HepG2 (cell line): ENCODE data around the gene RAB2B. TPM values are rescaled to one million over a fixed set of nuclear protein-coding genes. Genes with fewer than 3 reads are reported as not detected.

ENCODE experiments used
- ASH2L ChIP-seq: fragments of 300-600, 200-600 bp; sonication (generic); IDR thresholded peaks from 2 replicates; pipeline ENCODE4 v1.7.0; 2017; ENCODE audit warnings: low read depth, mild to moderate bottlenecking, moderate library complexity, mixed read lengths, low read length; ENCODE audit not compliant: insufficient read length
- ISL2 ChIP-seq: sonication (generic); formaldehyde crosslinking; IDR thresholded peaks from 2 replicates; pipeline ENCODE4 v1.5.0; 2020; ENCODE audit warnings: missing genetic modification reagents
- KLF13 ChIP-seq: sonication (generic); formaldehyde crosslinking; IDR thresholded peaks from 2 replicates; pipeline ENCODE4 v1.4.0; 2020; ENCODE audit warnings: mild to moderate bottlenecking, missing genetic modification reagents
- NFIC ChIP-seq: IDR thresholded peaks from 2 replicates; pipeline ENCODE4 v1.6.1; 2012; ENCODE audit warnings: mild to moderate bottlenecking, low read length, inconsistent platforms
- NR1H2 ChIP-seq: sonication (generic); formaldehyde crosslinking; IDR thresholded peaks from 2 replicates; pipeline ENCODE4 v1.8.1; 2022; ENCODE audit warnings: low read depth, missing genetic modification reagents, borderline replicate concordance
- PRMT3 ChIP-seq: sonication (generic); formaldehyde crosslinking; IDR thresholded peaks from 2 replicates; pipeline ENCODE4 v1.8.1; 2022; ENCODE audit warnings: low read depth, mild to moderate bottlenecking, moderate library complexity, missing genetic modification reagents, borderline replicate concordance
- SKI ChIP-seq: fragments of 450-650 bp; IDR thresholded peaks from one replicate; pipeline ENCODE4 v1.6.1; 2018; ENCODE audit warnings: mild to moderate bottlenecking; ENCODE audit not compliant: partially characterized antibody
- ZBTB10 ChIP-seq: sonication (generic); formaldehyde crosslinking; IDR thresholded peaks from 2 replicates; pipeline ENCODE4 v1.4.0; 2020; ENCODE audit warnings: missing genetic modification reagents, borderline replicate concordance
- ZNF235 ChIP-seq: sonication (generic); formaldehyde crosslinking; IDR thresholded peaks from 2 replicates; pipeline ENCODE4 v1.8.1; 2023; ENCODE audit warnings: mild to moderate bottlenecking, missing genetic modification reagents, borderline replicate concordance
- ZNF354B ChIP-seq: sonication (generic); formaldehyde crosslinking; IDR thresholded peaks from 2 replicates; pipeline ENCODE4 v1.8.0; 2022; ENCODE audit warnings: mild to moderate bottlenecking, missing genetic modification reagents
- ZXDC ChIP-seq: sonication (generic); formaldehyde crosslinking; IDR thresholded peaks from 2 replicates; pipeline ENCODE4 v1.5.0; 2020; ENCODE audit warnings: mild to moderate bottlenecking, missing genetic modification reagents
- polyA plus RNA-seq, 8 experiments: library from polyadenylated mRNA; depleted of rRNA in 3 of 8; stranded (reverse) in 7 of 8; unstranded in 1 of 8; fragments of >200 nt; fragmentation: Illumina TruSeq in 4 of 8; extraction: Trizol in 4 of 8; gene quantifications; 2 replicates each; pipeline versions ENCODE4 v1.2.1 to v1.2.3, GENCODE V29; 2011 to 2016; ENCODE audit warnings: low read depth in 4 of 8, missing spikeins in 1 of 8, mixed read lengths in 1 of 8; ENCODE audit not compliant: insufficient read depth in 1 of 8
- total RNA-seq, 5 experiments: library from RNA; depleted of rRNA; stranded (reverse); fragments of >200 nt; fragmentation: Illumina TruSeq; extraction: Trizol; gene quantifications; 2 replicates each; pipeline ENCODE4 v1.2.3, GENCODE V29; 2016; ENCODE audit warnings: low read depth in 1 of 5
- TF ChIP-seq, protein P1 (sequence below): fragments of 450-650 bp; IDR thresholded peaks from 2 replicates; pipeline ENCODE4 v1.6.1; 2017; ENCODE audit warnings: mild to moderate bottlenecking
- TF ChIP-seq, protein P2 (sequence below): sonication (generic); formaldehyde crosslinking; conservative IDR thresholded peaks from 2 replicates; pipeline ENCODE4 v1.4.0; 2020; ENCODE audit warnings: missing genetic modification reagents
- TF ChIP-seq, protein P3 (sequence below): sonication (generic); formaldehyde crosslinking; IDR thresholded peaks from 2 replicates; pipeline ENCODE4 v1.4.0; 2020; ENCODE audit warnings: missing genetic modification reagents

RAB2B gene
- total and polyA plus RNA-seq, 2 of the 13 experiments (the other 11 are each of a cell fraction or from before 2014, with no cell fraction given): 36.0 to 60.6 TPM

GRCh38 chr14:21510735-21511657 is 34.2 kb upstream of the RAB2B start, which contains the start of gene METTL3 (continued):
- TF ChIP-seq ZNF235 (CRISPR knock-in tag): peak; percentile 93; the same call in 1 of the 2 replicates
- TF ChIP-seq ZXDC (CRISPR knock-in tag): peak; percentile 96
- TF ChIP-seq SKI: no peak
- 0 out of 2 replicates have a peak, but pooled peaks have one; percentile 16 for TF ChIP-seq ZNF354B (CRISPR knock-in tag)
- TF ChIP-seq NFIC: peak; percentile 39; the same call in 1 of the 2 replicates
- peak; percentile 84; the same call in 1 of the 2 replicates for TF ChIP-seq ZBTB10
- TF ChIP-seq, protein P1, sequence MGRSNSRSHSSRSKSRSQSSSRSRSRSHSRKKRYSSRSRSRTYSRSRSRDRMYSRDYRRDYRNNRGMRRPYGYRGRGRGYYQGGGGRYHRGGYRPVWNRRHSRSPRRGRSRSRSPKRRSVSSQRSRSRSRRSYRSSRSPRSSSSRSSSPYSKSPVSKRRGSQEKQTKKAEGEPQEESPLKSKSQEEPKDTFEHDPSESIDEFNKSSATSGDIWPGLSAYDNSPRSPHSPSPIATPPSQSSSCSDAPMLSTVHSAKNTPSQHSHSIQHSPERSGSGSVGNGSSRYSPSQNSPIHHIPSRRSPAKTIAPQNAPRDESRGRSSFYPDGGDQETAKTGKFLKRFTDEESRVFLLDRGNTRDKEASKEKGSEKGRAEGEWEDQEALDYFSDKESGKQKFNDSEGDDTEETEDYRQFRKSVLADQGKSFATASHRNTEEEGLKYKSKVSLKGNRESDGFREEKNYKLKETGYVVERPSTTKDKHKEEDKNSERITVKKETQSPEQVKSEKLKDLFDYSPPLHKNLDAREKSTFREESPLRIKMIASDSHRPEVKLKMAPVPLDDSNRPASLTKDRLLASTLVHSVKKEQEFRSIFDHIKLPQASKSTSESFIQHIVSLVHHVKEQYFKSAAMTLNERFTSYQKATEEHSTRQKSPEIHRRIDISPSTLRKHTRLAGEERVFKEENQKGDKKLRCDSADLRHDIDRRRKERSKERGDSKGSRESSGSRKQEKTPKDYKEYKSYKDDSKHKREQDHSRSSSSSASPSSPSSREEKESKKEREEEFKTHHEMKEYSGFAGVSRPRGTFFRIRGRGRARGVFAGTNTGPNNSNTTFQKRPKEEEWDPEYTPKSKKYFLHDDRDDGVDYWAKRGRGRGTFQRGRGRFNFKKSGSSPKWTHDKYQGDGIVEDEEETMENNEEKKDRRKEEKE: no peak
- TF ChIP-seq, protein P2, sequence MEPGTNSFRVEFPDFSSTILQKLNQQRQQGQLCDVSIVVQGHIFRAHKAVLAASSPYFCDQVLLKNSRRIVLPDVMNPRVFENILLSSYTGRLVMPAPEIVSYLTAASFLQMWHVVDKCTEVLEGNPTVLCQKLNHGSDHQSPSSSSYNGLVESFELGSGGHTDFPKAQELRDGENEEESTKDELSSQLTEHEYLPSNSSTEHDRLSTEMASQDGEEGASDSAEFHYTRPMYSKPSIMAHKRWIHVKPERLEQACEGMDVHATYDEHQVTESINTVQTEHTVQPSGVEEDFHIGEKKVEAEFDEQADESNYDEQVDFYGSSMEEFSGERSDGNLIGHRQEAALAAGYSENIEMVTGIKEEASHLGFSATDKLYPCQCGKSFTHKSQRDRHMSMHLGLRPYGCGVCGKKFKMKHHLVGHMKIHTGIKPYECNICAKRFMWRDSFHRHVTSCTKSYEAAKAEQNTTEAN (CRISPR knock-in tag): peak; percentile 58; the same call in 1 of the 2 replicates
- TF ChIP-seq KLF13 (CRISPR knock-in tag): no peak
- 0 out of 2 replicates have a peak, but pooled peaks have one; percentile 58 for TF ChIP-seq PRMT3 (CRISPR knock-in tag)
- peak; percentile 93; the same call in 1 of the 2 replicates for TF ChIP-seq NR1H2
- TF ChIP-seq, protein P3, sequence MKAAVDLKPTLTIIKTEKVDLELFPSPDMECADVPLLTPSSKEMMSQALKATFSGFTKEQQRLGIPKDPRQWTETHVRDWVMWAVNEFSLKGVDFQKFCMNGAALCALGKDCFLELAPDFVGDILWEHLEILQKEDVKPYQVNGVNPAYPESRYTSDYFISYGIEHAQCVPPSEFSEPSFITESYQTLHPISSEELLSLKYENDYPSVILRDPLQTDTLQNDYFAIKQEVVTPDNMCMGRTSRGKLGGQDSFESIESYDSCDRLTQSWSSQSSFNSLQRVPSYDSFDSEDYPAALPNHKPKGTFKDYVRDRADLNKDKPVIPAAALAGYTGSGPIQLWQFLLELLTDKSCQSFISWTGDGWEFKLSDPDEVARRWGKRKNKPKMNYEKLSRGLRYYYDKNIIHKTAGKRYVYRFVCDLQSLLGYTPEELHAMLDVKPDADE (CRISPR knock-in tag): no peak
- peak; percentile 83 for TF ChIP-seq ISL2
- TF ChIP-seq ASH2L: peak; percentile 90
